Trophoblast cell (in vitro differentiated cells and primary cell): ENCODE data around the gene RNF186.

Experiments used
- DNase-seq, 2 donors: peaks; one replicate each; pipeline ENCODE4 v3.0.0-alpha.2; 2016
- H2AFZ ChIP-seq: 2 replicates; pipeline ENCODE4 v1.6.1; 2013; ENCODE audit warnings: low read length, moderate library complexity, mild to moderate bottlenecking; ENCODE audit not compliant: insufficient read depth, poor library complexity
- H2AK5ac ChIP-seq: 2 replicates; pipeline ENCODE4 v1.6.1; 2013; ENCODE audit warnings: mild to moderate bottlenecking, low read length
- H2BK120ac ChIP-seq: 2 replicates; pipeline ENCODE4 v1.6.1; 2013; ENCODE audit warnings: low read length, mild to moderate bottlenecking, moderate library complexity; ENCODE audit not compliant: insufficient read depth, poor library complexity
- H2BK12ac ChIP-seq: 2 replicates; pipeline ENCODE4 v1.6.1; 2013; ENCODE audit warnings: mild to moderate bottlenecking, low read length, moderate library complexity
- H2BK5ac ChIP-seq: 2 replicates; pipeline ENCODE4 v1.6.1; 2013; ENCODE audit warnings: low read length, low read depth, moderate library complexity, mild to moderate bottlenecking; ENCODE audit not compliant: poor library complexity
- H3K14ac ChIP-seq: 2 replicates; pipeline ENCODE4 v1.6.1; 2013; ENCODE audit warnings: mild to moderate bottlenecking, low read length
- H3K18ac ChIP-seq: 2 replicates; pipeline ENCODE4 v1.6.1; 2013; ENCODE audit warnings: mild to moderate bottlenecking, low read length
- H3K23ac ChIP-seq: 2 replicates; pipeline ENCODE4 v1.6.1; 2013; ENCODE audit warnings: low read length
- H3K27ac ChIP-seq: 2 replicates; pipeline ENCODE4 v1.5.1; 2013; ENCODE audit warnings: low read depth, mild to moderate bottlenecking, inconsistent platforms, low read length, moderate library complexity
- H3K27me3 ChIP-seq: 2 replicates; pipeline ENCODE4 v1.6.1; 2013; ENCODE audit warnings: inconsistent platforms, mild to moderate bottlenecking, low read length, moderate library complexity; ENCODE audit not compliant: insufficient read depth
- H3K36me3 ChIP-seq, 2 experiments: 1 replicate in 1 of 2; 2 replicates in 1 of 2; pipeline ENCODE4 v1.6.1; 2013; ENCODE audit warnings: low read length in 2 of 2, mild to moderate bottlenecking in 2 of 2, moderate library complexity in 1 of 2; ENCODE audit not compliant: insufficient read depth in 2 of 2, control insufficient read depth in 1 of 2
- H3K4ac ChIP-seq: 2 replicates; pipeline ENCODE4 v1.6.1; 2013; ENCODE audit warnings: low read depth, mild to moderate bottlenecking, low read length, moderate library complexity
- H3K4me1 ChIP-seq, 2 experiments: 1 replicate in 1 of 2; 2 replicates in 1 of 2; pipeline ENCODE4 v1.6.1; 2013; ENCODE audit warnings: low read length in 2 of 2, mild to moderate bottlenecking in 2 of 2, moderate library complexity in 1 of 2; ENCODE audit not compliant: insufficient read depth in 2 of 2, control insufficient read depth in 1 of 2
- H3K4me2 ChIP-seq: 2 replicates; pipeline ENCODE4 v1.6.1; 2013; ENCODE audit warnings: inconsistent platforms, mild to moderate bottlenecking, low read length, moderate library complexity
- H3K4me3 ChIP-seq: 2 replicates; pipeline ENCODE4 v1.5.1; 2013; ENCODE audit warnings: mild to moderate bottlenecking, low read depth, low read length, inconsistent platforms
- H3K79me1 ChIP-seq: one replicate; pipeline ENCODE4 v1.6.1; 2013; ENCODE audit warnings: low read length
- H3K79me2 ChIP-seq: 2 replicates; pipeline ENCODE4 v1.6.1; 2013; ENCODE audit warnings: low read length, mild to moderate bottlenecking; ENCODE audit not compliant: control insufficient read depth, insufficient read depth, poor library complexity
- H3K9ac ChIP-seq: 2 replicates; pipeline ENCODE4 v1.6.1; 2013; ENCODE audit warnings: mild to moderate bottlenecking, low read length
- H3K9me3 ChIP-seq: 2 replicates; pipeline ENCODE4 v1.6.1; 2013; ENCODE audit warnings: low read depth, mild to moderate bottlenecking, control low read depth, inconsistent platforms, low read length; ENCODE audit not compliant: insufficient read depth
- H4K12ac ChIP-seq: 2 replicates; pipeline ENCODE4 v1.6.1; 2013; ENCODE audit warnings: low read depth, mild to moderate bottlenecking, low read length, moderate library complexity
- H4K8ac ChIP-seq: 2 replicates; pipeline ENCODE4 v1.6.1; 2013; ENCODE audit warnings: low read depth, mild to moderate bottlenecking, low read length, moderate library complexity
- H4K91ac ChIP-seq: one replicate; pipeline ENCODE4 v1.6.1; 2013; ENCODE audit warnings: low read depth, mild to moderate bottlenecking, low read length, moderate library complexity
- WGBS: extraction: QIAGEN DNeasy Blood & Tissue Kit; methylation state at CpG from one replicate; pipeline ENCODE4 v1.1.7; 2013; ENCODE audit warnings: missing lambda C conversion rate; ENCODE audit not compliant: insufficient read length, insufficient coverage; ENCODE audit errors: extremely low coverage; 5-methylcytosine and 5-hydroxymethylcytosine counted together

Gene RNF186

GRCh38 chr1:19786988-19787423 is 28.1 kb downstream of the RNF186 start:
- Histone ChIP-seq H2AFZ (no peak overlapping the region), H3K4me1 (peaks cover 18 to 19% of the 10 kb centered on the region in 2 experiments), H3K4ac (no peak overlapping the region), H3K14ac (peak overlapping the region; percentile 7), H3K23ac (no peak overlapping the region), H3K9ac (no peak overlapping the region), H2BK12ac (peak overlapping the region; percentile 60), H4K12ac (no peak overlapping the region), H3K4me2 (peak overlapping the region; percentile 50), H2BK5ac (no peak overlapping the region), H3K79me1 (peaks cover 4% of the 10 kb centered on the region), H2BK120ac (peak overlapping the region; percentile 4), H4K8ac (peak overlapping the region; percentile 12), H3K9me3 (no peaks in the 10 kb centered on the region), H3K27me3 (no peaks in the 10 kb centered on the region), H3K18ac (peak overlapping the region; percentile 68), H4K91ac (peak overlapping the region; percentile 56), H3K36me3 (no peaks in the 10 kb centered on the region), H3K27ac (no peak overlapping the region), H3K4me3 (no peak overlapping the region), H3K79me2 (no peaks in the 10 kb centered on the region), H2AK5ac (no peak overlapping the region)
- DNase-seq = peak; percentile 94 to 99
- WGBS = no CpG with 5 or more reads among the region's 9 CpGs

GRCh38 chr1:19785660-19786059 is 29.4 kb downstream of the RNF186 start:
- H3K14ac ChIP-seq = no peak overlapping the region

GRCh38 chr1:19780267-19780877 is 34.7 kb downstream of the RNF186 start:
- no peaks in the 10 kb centered on the region for H3K27me3 ChIP-seq
- H2BK120ac ChIP-seq = no peak overlapping the region
- H3K14ac ChIP-seq = no peak overlapping the region
- H2BK5ac ChIP-seq = no peak overlapping the region
- no peak overlapping the region for H2AFZ ChIP-seq
- H3K4me3 ChIP-seq = no peak overlapping the region
- H3K36me3 ChIP-seq = no peaks in the 10 kb centered on the region
- DNase-seq = no peak
- H3K9me3 ChIP-seq = no peaks in the 10 kb centered on the region
- no peak overlapping the region for H3K18ac ChIP-seq
- H2AK5ac ChIP-seq = no peak overlapping the region
- H3K9ac ChIP-seq = no peak overlapping the region
- WGBS = no CpG with 5 or more reads among the region's 11 CpGs
- no peak overlapping the region for H4K12ac ChIP-seq
- H4K91ac ChIP-seq = no peak overlapping the region
- no peak overlapping the region for H3K4me2 ChIP-seq
- H3K79me2 ChIP-seq = no peaks in the 10 kb centered on the region
- peaks cover 3 to 4% of the 10 kb centered on the region in 2 experiments for H3K4me1 ChIP-seq
- H3K23ac ChIP-seq = no peak overlapping the region
- H4K8ac ChIP-seq = no peak overlapping the region
- no peak overlapping the region for H2BK12ac ChIP-seq
- H3K27ac ChIP-seq = no peak overlapping the region
- no peak overlapping the region for H3K4ac ChIP-seq
- H3K79me1 ChIP-seq = no peaks in the 10 kb centered on the region

More at GRCh38 chr1:19785660-19786059, 29.4 kb downstream of the RNF186 start:
- no CpG with 5 or more reads among the region's 4 CpGs for WGBS
- Histone ChIP-seq H3K9ac (no peak overlapping the region), H4K91ac (no peak overlapping the region), H4K12ac (no peak overlapping the region), H3K18ac (no peak overlapping the region), H3K4me2 (no peak overlapping the region), H4K8ac (no peak overlapping the region), H3K23ac (no peak overlapping the region), H3K36me3 (no peaks in the 10 kb centered on the region), H2AK5ac (no peak overlapping the region), H3K27ac (peak overlapping the region; percentile 59), H3K79me1 (peaks cover 4% of the 10 kb centered on the region), H2BK120ac (no peak overlapping the region), H3K9me3 (no peaks in the 10 kb centered on the region), H3K4ac (no peak overlapping the region), H2AFZ (no peak overlapping the region), H2BK12ac (no peak overlapping the region), H3K27me3 (no peaks in the 10 kb centered on the region), H3K4me3 (no peak overlapping the region), H3K4me1 (peaks cover 18 to 19% of the 10 kb centered on the region in 2 experiments), H2BK5ac (peak overlapping the region; percentile 0), H3K79me2 (no peaks in the 10 kb centered on the region)
- DNase-seq = peak; percentile 27 to 50

GRCh38 chr1:19776933-19777332 is 38.1 kb downstream of the RNF186 start:
- Histone ChIP-seq H3K4me2 (no peak overlapping the region), H2AK5ac (no peak overlapping the region), H3K27ac (no peak overlapping the region), H3K9ac (no peak overlapping the region), H2AFZ (no peak overlapping the region), H3K4me3 (no peak overlapping the region), H3K23ac (no peak overlapping the region), H4K8ac (no peak overlapping the region), H3K36me3 (no peaks in the 10 kb centered on the region), H4K91ac (no peak overlapping the region), H2BK12ac (no peak overlapping the region), H3K4me1 (peaks cover 2 to 3% of the 10 kb centered on the region in 2 experiments), H3K27me3 (no peaks in the 10 kb centered on the region), H3K79me2 (no peaks in the 10 kb centered on the region), H2BK5ac (no peak overlapping the region), H2BK120ac (no peak overlapping the region), H3K79me1 (no peaks in the 10 kb centered on the region), H3K4ac (no peak overlapping the region), H3K14ac (no peak overlapping the region), H3K9me3 (no peaks in the 10 kb centered on the region), H4K12ac (no peak overlapping the region), H3K18ac (no peak overlapping the region)
- DNase-seq = no peak
- WGBS = no CpG with 5 or more reads among the region's 4 CpGs
